Stomach (tissue), 4 donors: Measurements from ENCODE around the gene SLC7A5.

Experiments
- EP300 ChIP-seq: sonication (generic); formaldehyde crosslinking; IDR thresholded peaks from one replicate; pipeline ENCODE4 v1.6.1; 2017; ENCODE audit warnings: antibody characterized with exemption
- POLR2A ChIP-seq, 4 donors: fragments of 450-650 bp; IDR thresholded peaks; one replicate each; pipeline ENCODE4 v1.6.1; 2016; ENCODE audit warnings: antibody characterized with exemption in 4 of 4, control low read depth in 2 of 4, mild to moderate bottlenecking in 1 of 4, moderate library complexity in 1 of 4
- TF ChIP-seq, protein P1 (sequence below), 7 experiments: fragments of 450-650 bp in 4 of 7; fragments of 200-600 bp in 3 of 7; sonication (generic) in 3 of 7; IDR thresholded peaks; one replicate each; pipeline ENCODE4 v1.5.1; 2016 to 2019; ENCODE audit warnings: antibody characterized with exemption in 7 of 7, control low read depth in 2 of 7, mild to moderate bottlenecking in 1 of 7

DNA sequence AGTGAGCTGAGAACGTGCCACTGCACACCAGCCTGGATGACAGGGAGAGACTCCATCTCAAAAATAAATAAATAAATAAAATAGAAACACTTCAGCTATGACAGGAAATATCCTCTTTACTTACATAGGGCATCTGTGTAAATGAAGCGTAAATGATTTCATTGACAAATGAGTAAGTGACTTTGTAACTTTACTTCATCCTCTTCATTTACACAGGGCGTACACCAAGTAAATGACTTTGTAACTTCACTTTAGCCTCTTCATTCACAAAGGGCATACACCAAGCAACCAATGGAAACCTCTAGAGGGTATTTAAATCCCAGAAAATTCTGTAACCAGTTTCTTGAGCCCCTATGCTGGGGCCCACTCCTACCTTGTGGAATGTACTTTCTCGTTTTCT lies 87.3 kb downstream of the SLC7A5 start:
- TF ChIP-seq, protein P1, sequence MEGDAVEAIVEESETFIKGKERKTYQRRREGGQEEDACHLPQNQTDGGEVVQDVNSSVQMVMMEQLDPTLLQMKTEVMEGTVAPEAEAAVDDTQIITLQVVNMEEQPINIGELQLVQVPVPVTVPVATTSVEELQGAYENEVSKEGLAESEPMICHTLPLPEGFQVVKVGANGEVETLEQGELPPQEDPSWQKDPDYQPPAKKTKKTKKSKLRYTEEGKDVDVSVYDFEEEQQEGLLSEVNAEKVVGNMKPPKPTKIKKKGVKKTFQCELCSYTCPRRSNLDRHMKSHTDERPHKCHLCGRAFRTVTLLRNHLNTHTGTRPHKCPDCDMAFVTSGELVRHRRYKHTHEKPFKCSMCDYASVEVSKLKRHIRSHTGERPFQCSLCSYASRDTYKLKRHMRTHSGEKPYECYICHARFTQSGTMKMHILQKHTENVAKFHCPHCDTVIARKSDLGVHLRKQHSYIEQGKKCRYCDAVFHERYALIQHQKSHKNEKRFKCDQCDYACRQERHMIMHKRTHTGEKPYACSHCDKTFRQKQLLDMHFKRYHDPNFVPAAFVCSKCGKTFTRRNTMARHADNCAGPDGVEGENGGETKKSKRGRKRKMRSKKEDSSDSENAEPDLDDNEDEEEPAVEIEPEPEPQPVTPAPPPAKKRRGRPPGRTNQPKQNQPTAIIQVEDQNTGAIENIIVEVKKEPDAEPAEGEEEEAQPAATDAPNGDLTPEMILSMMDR (IDR thresholded peaks at IDR 0.05) = no peak
- TF ChIP-seq EP300 (no peak), POLR2A (IDR thresholded peaks at IDR 0.05) (no peak)
